KMS-11 (cell line): ENCODE results near the gene FAM163A.

Experiments
- H2AFZ ChIP-seq: fragments of 200-600 bp; sonication (generic); 2 replicates; pipeline ENCODE4 v1.6.1; 2016; ENCODE audit warnings: antibody characterized with exemption, mixed run types, low read depth
- H3K27ac ChIP-seq: fragments of 200-600 bp; sonication (generic); 2 replicates; pipeline ENCODE4 v1.6.1; 2016; ENCODE audit warnings: mild to moderate bottlenecking, mixed run types
- H3K27me3 ChIP-seq: fragments of 200-600 bp; sonication (generic); 2 replicates; pipeline ENCODE4 v1.6.1; 2017; ENCODE audit warnings: mild to moderate bottlenecking, low read depth, mixed run types, moderate library complexity; ENCODE audit not compliant: insufficient read depth
- H3K36me3 ChIP-seq: fragments of 200-600 bp; sonication (generic); 2 replicates; pipeline ENCODE4 v1.6.1; 2017; ENCODE audit warnings: mild to moderate bottlenecking, mixed run types; ENCODE audit not compliant: insufficient read depth
- H3K4me1 ChIP-seq: fragments of 200-600 bp; sonication (generic); 2 replicates; pipeline ENCODE4 v1.6.1; 2016; ENCODE audit warnings: mild to moderate bottlenecking, low read depth, mixed run types; ENCODE audit not compliant: poor library complexity, severe bottlenecking
- H3K4me2 ChIP-seq: fragments of 200-600 bp; sonication (generic); 2 replicates; pipeline ENCODE4 v1.7.0; 2016; ENCODE audit warnings: mild to moderate bottlenecking, mixed run types
- H3K4me3 ChIP-seq: fragments of 200-600 bp; sonication (generic); IDR thresholded peaks from 2 replicates; pipeline ENCODE4 v1.6.1; 2017; ENCODE audit warnings: low read depth, low read length, mixed read lengths; ENCODE audit not compliant: insufficient read depth
- H3K79me2 ChIP-seq: fragments of 200-600 bp; sonication (generic); 2 replicates; pipeline ENCODE4 v1.6.1; 2016; ENCODE audit warnings: low read depth, mixed run types; ENCODE audit not compliant: insufficient read depth
- H3K9ac ChIP-seq: fragments of 200-600 bp; sonication (generic); 2 replicates; pipeline ENCODE4 v1.6.1; 2016; ENCODE audit warnings: mild to moderate bottlenecking, mixed run types
- H4K20me1 ChIP-seq: fragments of 200-600 bp; sonication (generic); 2 replicates; pipeline ENCODE4 v1.6.1; 2016; ENCODE audit warnings: mild to moderate bottlenecking, mixed run types; ENCODE audit not compliant: insufficient read depth
- TF ChIP-seq, protein P1 (sequence below): fragments of 200-600 bp; sonication (generic); conservative IDR thresholded peaks from 2 replicates; pipeline ENCODE4 v1.6.1; 2017; ENCODE audit warnings: low read depth, mild to moderate bottlenecking, antibody characterized with exemption, low read length, moderate library complexity, mixed read lengths

Gene FAM163A

GRCh38 chr1:179745743-179746142, 2.7 kb downstream of the FAM163A start:
- H3K4me3 ChIP-seq = no peak overlapping the region
- no peak overlapping the region for H3K4me2 ChIP-seq
- no peaks in the 10 kb centered on the region for H3K4me1 ChIP-seq
- H3K79me2 ChIP-seq = no peaks in the 10 kb centered on the region
- H3K36me3 ChIP-seq = no peaks in the 10 kb centered on the region
- H2AFZ ChIP-seq = no peak overlapping the region
- no peaks in the 10 kb centered on the region for H4K20me1 ChIP-seq
- no peaks in the 10 kb centered on the region for H3K27me3 ChIP-seq
- TF ChIP-seq, protein P1, sequence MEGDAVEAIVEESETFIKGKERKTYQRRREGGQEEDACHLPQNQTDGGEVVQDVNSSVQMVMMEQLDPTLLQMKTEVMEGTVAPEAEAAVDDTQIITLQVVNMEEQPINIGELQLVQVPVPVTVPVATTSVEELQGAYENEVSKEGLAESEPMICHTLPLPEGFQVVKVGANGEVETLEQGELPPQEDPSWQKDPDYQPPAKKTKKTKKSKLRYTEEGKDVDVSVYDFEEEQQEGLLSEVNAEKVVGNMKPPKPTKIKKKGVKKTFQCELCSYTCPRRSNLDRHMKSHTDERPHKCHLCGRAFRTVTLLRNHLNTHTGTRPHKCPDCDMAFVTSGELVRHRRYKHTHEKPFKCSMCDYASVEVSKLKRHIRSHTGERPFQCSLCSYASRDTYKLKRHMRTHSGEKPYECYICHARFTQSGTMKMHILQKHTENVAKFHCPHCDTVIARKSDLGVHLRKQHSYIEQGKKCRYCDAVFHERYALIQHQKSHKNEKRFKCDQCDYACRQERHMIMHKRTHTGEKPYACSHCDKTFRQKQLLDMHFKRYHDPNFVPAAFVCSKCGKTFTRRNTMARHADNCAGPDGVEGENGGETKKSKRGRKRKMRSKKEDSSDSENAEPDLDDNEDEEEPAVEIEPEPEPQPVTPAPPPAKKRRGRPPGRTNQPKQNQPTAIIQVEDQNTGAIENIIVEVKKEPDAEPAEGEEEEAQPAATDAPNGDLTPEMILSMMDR = no peak
- no peak overlapping the region for H3K9ac ChIP-seq
- no peak overlapping the region for H3K27ac ChIP-seq

DNA sequence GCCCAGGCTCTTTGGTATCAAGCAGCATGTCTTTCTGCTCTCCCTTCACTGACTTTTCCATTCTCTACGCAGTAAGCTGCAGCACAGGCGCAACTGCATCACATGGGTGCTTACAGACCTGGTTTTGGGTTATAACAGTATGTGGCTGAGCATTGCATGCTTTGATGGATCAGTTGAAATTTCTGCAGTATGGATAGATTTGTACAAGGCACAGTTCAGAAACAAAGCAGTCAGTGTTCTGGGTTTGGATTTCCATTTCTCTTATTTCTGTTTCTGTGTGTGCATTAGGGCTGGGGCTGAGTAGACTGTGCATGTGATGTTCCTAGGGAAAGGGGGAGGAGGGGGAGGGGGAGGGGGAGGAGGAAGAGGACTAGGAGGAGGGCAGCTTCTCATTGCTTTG, 4.5 kb downstream of the FAM163A start:
- no peaks in the 10 kb centered on the region for H3K27me3 ChIP-seq
- H2AFZ ChIP-seq = no peak overlapping the region
- no peak overlapping the region for H3K4me2 ChIP-seq
- H3K27ac ChIP-seq = no peak overlapping the region
- TF ChIP-seq, protein P1 = no peak
- no peak overlapping the region for H3K9ac ChIP-seq
- H4K20me1 ChIP-seq = no peaks in the 10 kb centered on the region
- H3K79me2 ChIP-seq = no peaks in the 10 kb centered on the region
- no peaks in the 10 kb centered on the region for H3K36me3 ChIP-seq
- H3K4me3 ChIP-seq = no peak overlapping the region
- no peaks in the 10 kb centered on the region for H3K4me1 ChIP-seq

DNA sequence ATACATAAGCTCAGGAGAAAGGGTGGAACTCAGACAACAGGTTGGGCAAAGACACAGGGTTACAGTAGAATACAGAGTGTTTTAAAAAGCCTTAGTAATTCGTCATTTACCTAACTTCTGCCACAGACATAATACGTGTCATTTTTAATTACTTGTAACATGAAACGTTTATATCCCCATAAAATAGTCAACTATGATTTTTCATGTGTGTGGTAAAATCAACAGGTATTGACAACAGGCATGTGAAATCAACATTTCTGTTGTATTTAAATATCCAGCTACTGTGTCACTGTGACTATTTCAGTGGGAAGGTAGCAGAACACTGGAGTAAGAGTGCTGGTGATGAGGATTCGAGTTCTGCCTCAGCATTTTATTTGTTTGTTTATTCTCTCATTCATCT, 5.7 kb downstream of the FAM163A start:
- TF ChIP-seq, protein P1 = no peak
- no peaks in the 10 kb centered on the region for H4K20me1 ChIP-seq
- no peak overlapping the region for H3K27ac ChIP-seq
- H3K4me3 ChIP-seq = no peak overlapping the region
- H3K79me2 ChIP-seq = no peaks in the 10 kb centered on the region
- H2AFZ ChIP-seq = no peak overlapping the region
- H3K4me1 ChIP-seq = no peaks in the 10 kb centered on the region
- no peak overlapping the region for H3K4me2 ChIP-seq
- H3K27me3 ChIP-seq = no peaks in the 10 kb centered on the region
- H3K36me3 ChIP-seq = no peaks in the 10 kb centered on the region
- no peak overlapping the region for H3K9ac ChIP-seq

GRCh38 chr1:179750630-179751029, 7.5 kb downstream of the FAM163A start:
- TF ChIP-seq, protein P1 = no peak
- Histone ChIP-seq H3K4me1 (no peaks in the 10 kb centered on the region), H3K9ac (no peak overlapping the region), H3K27me3 (no peaks in the 10 kb centered on the region), H3K4me2 (no peak overlapping the region), H3K36me3 (no peaks in the 10 kb centered on the region), H4K20me1 (no peaks in the 10 kb centered on the region), H2AFZ (no peak overlapping the region), H3K79me2 (no peaks in the 10 kb centered on the region), H3K27ac (no peak overlapping the region), H3K4me3 (no peak overlapping the region)

GRCh38 chr1:179753061-179753460, 10.0 kb downstream of the FAM163A start:
- Histone ChIP-seq H3K27me3 (no peaks in the 10 kb centered on the region), H3K36me3 (no peaks in the 10 kb centered on the region), H3K27ac (no peak overlapping the region), H3K79me2 (no peaks in the 10 kb centered on the region), H3K4me3 (no peak overlapping the region), H3K4me2 (no peak overlapping the region), H4K20me1 (no peaks in the 10 kb centered on the region), H2AFZ (no peak overlapping the region), H3K4me1 (no peaks in the 10 kb centered on the region), H3K9ac (no peak overlapping the region)
- TF ChIP-seq, protein P1 = no peak
